ENCODE data around the gene BACH2.
"Not testable (repeated sequence)": the region's sequence is repeated elsewhere in the genome, so short reads cannot be mapped to it uniquely, and the experiment has no call there.

The BACH2 gene

DNA sequence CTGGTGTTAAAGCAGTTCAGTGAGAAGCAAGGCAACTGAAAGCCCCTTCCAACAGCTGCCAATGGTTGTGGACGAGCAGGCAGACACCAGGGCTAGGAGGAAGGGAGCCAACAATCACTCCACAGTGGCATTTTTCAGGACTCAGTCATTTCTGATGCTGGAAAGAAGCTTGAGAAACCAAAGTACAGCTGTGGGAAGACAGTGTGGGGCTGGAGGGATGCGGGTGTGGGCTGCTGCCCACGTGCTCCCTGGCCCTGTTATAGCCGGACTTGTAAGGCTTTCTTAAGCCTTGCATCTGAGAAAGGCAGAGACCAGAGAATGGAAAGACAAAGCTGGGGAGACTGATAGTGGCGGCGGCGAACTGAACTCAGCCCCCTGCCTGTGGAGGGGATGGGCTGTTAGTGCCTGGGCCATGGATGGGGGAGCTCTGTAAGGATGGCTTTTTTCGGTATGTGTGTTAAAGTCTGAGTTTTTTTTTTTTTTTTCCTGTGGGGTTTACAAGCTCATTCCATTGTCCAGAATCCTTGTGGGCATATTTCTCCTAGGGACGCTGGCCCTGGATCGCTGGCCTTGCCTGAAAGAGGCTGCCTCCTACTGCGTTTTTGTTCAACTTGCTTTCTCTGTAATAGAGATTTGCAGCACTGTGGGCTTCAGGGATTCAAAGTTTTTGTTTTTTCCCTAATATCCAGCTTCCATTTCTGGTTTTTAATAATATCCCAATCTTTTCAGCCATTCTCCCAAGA is 310.7 kb downstream of the BACH2 start:
- DNase-seq, result peak; percentile 87

DNA sequence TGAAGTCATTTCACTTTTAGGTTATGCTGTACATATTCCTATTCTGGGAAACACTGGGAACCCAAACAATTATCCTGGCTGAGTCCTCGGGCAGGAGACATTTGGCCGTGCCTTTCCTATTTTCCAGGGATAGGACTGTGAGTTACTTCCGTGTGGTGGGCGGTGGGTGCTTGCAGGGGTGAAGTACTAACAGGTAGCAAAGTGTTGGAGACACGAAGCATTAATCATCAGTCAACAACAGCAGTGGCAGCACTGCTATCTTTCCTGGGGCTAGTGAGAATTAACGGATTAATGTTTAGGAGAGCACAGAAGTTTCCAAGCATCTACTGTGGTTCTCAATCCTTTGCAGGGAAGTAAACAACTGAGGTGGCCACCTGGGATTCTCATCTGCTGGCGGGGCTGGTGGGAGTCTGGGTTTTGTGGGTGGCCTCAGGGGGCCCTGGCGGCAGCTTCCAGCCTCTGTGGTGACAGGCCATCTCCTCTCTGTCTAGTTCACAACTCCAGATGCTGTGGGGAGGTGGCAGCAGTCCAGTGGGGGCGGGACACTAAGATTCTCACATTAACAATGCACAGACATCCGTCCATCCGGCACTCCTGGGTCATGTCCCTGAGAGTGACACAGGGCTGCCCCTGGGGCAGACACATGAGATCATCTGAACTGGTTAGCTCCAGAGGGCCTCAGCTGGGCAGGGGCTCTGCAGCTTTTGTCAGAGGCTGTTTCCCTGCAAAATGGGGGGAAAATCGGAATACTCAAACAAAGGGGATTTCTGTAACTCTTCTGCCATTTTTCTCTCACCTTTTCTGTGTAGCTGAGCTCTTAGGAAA is 311.5 kb downstream of the BACH2 start:
- DNase-seq, result no peak

DNA sequence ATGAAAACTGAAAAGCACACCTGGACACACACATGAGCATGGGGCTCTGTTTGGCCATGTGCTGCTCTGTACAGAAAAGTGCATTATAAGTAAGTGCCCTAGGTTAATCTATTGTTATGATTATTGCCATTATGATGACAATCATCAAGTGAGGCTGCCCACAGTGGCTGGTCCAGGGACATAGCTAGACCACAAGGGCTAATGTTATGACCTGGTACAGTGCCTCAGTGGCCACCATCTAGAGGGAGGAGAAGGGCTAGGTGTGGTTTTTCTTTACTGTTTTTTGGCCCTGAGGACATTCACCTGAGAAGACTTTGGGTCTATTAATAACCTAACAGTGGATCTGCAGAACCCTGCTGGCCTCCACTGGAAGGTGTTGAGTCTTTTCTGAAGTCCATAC is 316.3 kb downstream of the BACH2 start:
- DNase-seq, result no peak

DNA sequence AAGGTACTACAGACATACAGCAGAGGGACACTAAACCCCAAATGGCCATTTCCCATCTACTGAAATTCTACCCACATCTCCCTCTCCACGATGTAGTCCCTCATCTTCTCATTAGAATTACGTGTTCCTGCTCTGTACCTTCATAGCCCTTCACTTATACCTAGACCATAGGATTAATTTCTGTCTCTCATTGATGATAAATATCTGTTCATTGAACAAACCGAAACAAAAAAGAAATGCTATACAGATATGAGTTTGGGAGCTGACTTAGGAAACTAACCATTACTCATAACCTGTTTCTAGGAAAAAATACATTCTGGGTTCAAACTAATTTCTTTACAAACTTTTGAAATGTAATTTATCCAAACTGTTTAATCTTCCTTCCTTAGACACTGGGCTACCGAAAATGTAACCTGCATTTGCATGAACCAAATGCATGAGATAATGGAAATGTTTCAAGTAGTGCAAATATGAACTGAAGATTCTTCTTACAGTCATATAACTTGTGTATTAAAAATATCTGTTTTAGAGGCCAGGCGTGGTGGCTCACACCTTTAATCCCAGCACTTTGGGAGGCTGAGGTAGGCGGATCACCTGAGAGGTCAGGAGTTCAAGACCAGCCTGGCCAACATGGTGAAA is 317.0 kb downstream of the BACH2 start:
- DNase-seq, result no peak

DNA sequence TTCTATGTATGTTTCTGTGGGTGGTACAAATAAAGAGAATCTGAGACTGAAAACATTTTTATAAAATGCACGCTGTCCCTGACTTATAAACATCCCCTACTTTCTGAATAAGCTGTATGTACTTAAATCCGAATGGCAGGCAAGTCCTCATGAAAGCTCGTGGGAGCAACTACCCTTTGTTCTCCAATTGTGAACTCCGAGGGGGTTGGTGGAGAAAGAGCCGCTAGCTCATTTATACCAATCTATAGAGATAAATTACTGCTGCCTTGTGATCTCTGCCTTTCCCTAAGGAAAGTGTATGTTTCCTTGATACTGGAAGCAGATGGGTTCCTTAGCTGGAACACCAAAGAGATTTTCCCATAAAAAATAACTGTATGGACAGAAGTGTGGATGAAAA is 317.9 kb downstream of the BACH2 start:
- peak; percentile 68 for DNase-seq

DNA sequence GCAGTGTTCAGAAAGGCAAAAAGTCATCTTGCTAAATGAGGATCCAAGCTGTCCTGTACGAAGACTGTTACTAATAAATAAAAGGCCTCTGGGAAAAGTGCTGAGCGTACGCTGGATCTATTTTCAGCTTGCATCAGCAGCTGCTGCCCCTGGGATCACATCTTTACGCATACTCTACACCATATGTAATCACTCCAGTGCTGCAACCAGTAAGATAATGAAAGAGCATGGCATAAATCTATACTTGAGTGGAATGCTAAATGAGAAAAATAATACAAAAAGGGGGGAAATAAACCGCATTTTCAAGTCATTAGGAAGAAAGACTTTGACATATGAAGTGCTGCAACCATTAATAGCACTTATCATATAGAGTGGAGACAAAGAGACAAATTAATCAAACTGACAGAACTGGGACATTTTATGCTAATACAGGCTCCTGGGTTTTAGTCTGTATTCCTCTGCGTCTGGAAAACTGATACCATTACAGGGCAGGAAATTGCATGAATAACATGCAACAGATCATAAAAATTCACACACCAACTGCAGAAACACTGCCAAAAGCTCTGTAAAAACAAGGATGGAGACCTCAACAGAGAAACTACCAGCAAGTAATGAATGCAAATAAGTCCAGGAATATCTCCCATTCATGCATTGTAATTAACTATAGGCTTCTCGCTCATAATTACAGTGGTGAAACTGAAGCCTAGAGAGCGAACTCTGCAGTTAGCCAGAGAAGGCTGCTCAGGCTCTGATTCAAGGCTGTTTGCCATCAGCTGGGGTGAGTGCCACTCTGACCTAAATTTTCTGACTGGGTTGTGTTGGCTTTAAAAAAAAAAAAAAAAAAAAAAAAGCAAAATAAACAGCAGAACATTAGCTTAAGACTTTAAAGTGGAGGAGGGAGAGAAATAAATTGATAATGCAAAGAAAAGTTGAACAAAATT is 318.6 kb downstream of the BACH2 start:
- DNase-seq, result peak; percentile 92

DNA sequence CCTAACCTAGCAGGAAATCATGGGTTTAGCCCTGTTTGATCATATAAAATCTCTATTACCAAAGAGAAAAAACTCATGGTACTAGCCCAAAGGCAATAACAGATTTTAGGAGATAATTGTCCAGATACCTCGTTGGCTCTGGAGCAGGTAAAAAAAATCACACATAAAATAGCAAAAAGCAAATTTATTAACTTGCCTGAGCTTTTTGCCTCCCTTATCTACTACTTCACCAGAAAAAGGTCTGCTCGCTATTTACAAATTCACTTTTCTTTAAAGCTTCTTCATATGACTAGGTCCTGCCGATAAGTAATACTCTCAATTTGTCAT is 320.0 kb downstream of the BACH2 start:
- DNase-seq, result no peak

DNA sequence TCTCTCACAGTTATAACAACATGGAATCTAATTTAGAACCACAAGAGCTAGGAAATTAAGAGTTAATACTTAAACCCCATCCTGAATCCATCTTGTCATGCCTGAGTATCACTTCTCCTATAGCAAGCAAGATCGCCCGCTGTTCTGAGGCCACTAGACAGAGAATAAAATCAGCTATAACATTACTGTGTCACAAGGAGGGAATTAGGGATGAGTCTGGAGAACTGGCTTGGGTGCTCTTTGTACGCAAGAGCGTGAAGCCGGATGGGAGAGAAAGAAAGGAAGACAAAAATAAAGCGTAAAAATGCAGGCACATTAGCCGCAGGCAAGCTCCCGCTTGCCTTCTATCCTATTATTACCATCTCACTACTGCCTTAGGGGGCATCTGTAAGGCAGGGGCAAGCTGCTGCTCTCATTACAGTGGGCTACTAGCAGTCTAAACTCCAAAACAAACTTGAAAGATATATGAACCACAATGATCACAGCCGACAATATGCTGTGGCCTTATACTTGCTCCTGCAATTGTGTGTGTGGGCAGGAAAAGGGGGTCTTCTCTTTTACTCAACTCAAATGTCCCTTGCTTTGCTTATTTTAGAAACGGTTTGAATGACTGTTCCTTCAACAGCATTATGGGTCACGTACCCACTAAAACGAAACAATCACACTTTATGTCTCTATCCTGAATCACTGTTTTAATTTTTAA is 320.5 kb downstream of the BACH2 start:
- DNase-seq, result peak; percentile 46

DNA sequence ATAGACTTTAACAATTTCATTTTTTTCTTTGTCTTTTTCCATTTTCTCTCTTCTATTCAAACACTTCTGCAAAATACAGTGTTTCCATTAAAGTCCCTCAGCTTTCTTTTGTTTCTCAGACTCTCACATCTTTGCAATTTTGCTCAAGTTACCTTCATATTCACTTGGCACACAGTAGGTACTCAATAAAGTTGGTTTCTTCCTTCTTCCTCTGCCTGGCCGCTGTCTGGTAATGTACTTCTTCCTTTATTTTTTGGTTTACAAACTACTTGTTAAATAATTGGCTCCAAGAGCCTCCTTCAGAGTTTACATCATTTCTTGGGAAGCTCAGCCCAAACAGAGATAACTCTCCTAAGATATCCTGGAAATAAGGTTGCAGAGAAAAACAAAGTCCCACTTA is 321.3 kb downstream of the BACH2 start:
- DNase-seq, result no peak

DNA sequence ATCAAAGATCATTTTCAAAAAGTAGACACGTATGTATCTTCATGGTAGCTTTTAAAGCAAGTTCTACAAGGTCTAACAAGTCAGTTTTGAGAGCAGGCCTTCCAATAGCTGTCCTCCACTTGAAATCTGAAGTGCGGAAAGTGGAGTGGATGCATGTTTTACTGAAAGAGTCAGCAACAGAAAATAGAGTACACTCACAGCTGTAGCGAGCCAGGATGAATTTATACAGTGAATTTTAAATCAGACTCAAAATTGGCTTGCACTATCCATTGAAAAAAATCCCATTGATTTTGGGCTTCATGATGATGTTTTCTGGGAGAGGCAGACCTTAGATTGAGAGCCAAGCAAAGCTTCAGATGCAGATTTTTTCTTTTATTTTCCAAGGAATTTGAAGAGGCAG is 321.8 kb downstream of the BACH2 start:
- no peak for DNase-seq

DNA sequence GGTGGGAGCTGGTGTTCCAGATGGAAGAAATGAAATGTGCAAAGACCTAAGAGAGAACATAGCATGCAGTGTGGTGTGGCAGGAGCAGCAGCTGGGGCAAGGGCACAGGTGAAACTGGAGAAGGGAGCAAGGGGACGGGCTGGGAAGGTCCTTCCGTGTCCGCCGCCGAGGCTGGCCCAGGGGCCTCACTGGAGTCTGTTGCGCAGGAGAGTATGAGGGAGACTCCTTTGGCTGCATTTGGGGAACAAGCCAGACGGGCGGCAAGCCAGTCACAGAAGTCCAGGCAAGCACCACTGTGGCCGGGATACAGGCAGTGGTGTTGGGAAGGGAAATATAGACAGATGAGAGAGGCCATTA is 324.6 kb downstream of the BACH2 start:
- DNase-seq, result no peak

DNA sequence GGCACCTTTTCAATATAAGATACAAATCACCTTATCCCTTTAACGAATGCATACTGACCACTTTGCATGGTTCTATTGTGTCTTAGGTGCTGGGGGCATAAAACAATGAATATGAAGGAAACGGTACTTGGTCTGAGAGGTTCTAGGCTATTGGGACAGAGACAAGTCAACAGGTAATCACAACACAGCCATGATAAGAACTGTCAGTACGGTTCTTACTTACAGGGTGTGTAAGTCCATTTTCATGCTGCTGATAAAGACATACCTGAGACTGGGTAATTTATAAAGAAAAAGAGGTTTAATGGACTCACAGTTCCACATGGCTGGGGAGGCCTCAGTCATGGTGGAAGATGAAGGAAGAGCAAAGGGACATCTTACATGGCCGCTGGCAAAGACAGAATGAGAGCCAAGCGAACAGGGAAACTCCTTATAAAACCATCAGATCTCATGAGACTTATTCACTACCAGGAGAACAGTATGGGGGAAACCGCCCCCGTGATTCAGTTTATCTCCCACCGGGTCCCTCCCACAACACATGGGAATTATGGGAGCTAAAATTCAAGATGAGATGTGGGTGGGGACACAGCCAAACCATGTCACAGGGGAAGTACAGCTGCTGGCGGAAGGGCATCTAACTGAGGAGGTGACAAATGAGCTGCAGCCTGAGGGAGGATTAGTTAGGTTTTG is 325.2 kb downstream of the BACH2 start:
- DNase-seq, result not testable (repeated sequence)

DNA sequence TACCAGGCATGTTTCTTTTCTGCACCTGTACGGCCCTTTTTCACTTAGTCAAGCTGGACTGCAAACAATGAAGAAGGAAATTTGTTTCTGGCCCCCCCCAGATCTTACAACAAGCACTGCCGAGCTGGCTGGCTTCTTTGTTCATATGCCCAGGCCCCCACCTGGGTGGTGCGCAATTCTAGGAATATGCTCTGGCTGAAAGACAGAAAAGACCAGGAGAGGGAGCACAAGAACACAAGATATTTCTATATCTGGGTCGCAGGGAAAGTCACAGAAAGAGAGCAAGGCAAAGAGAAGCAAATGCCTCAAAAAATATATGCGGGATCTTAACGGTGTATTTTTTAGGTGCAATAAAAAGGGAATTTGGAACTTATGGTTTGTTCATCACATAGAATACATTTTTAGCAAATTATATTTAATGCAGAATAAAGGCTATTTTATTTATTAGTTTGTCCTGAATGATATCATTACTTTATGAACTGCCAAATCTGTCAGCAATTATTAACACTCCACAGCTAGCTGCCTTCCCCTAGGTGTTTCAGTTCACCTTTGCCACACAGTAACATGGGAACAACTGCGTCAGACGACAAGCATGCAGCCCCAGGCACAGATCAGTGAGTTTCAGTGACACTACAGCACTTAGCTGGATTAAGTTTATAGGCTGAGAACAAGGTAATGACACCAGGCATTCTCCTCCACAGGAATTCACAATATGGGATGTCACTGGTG is 325.9 kb downstream of the BACH2 start:
- DNase-seq, result peak; percentile 86

DNA sequence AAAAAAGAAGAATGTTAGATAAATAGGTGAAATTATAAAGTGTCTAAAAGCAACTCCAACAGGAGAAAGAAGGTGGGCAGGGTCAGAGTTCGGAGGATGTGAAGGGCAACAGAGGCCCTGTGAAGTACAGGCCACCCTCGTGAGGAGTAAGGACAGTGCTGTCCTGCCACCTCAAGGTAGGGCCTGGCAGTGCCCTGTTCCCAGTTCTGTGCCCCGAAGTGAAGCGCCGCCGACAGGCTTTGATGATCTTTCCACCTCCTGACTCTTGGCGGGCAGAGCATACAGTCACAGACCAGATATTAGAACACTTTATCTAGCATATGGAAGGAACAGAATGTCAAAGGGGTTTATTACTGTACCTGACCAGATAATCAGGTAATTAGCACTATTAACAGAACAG is 326.6 kb downstream of the BACH2 start:
- DNase-seq, result no peak

DNA sequence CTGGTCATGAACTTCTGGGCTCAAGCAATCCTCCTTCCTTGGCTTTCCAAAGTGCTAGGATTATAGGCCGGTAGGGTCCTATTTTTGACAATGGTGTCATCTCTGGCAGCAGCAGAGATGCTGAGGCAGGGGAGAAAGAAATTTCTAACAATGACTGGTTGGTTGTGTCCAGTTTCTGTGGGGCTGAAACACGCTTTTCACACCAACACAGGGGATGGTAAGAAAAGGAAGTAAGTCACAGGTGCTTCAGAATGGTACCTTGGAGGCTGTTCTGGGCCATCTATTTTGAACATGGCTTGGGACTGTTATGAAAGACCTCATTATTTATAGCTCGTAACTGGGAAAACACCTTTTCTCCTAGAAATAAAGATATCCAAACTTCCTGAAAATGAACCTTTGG is 329.7 kb downstream of the BACH2 start:
- no peak for DNase-seq

DNA sequence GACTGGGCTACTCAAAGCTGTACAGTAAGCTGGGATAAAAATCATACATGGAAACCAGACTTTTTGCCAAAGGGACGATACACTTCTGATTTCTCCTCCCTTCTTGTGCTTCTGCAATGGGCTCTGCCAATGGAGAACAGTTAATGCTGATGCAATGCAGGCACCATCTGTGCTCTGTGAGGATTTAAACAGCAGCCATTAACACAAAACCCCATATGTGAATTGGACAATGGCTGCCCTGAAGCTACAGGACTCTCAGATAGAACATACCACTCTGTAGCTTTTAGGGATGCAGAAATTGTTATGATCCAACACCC is 330.5 kb downstream of the BACH2 start:
- DNase-seq, result peak; percentile 33

DNA sequence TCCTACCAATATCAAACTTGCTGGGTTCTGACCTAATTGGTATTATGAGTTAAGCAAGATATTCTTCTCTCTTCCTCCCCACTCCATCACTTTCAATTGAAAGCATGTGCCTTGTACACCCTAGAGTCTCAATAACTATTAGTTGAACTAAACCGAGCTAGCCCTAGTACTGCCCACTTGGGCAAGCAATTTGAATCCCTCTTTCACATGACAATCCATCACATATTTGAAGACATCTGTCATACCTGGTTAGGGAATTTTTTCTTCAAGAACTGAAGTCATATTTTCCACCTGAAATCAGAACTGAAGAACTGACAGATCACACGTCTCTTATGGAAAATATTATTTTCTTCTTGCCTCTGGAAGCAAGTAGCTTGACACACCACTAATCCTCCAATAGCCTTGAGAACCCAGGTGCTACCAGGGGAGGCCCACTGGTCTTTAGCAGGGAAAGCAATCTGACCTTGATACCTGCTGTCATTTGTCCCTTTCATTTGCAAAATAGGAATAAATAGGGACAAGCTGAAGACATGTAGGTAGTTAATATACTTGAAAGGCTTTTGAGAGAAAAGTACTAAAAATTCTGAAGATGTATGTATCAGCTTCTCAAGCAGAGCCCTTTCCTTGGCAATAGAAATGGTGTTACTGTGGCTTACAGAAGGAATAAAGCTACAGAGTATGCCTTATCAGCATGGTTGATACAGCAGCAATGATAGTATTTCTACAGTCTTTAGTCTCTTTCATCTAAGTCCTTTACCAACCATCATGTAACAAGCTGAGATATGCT is 331.0 kb downstream of the BACH2 start:
- no peak for DNase-seq

DNA sequence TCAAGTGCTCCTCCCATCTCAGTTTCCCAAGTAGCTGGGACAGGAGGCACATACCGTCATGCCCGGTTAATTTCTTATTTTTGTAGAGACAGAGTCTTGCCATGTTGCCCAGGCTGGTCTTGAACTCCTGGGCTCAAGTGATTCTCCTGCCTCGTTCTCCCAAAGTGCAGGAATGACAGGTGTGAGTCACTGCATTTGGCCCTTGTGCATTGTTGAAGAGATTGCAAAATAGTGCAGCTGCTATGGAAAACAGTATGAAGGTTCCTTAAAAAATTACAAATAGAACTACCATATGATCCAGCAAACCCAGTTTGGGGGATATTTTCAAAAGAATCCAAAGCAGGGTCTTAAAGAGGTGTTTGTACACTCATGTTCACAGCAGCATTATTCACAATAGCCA is 333.3 kb downstream of the BACH2 start:
- DNase-seq, result no peak

DNA sequence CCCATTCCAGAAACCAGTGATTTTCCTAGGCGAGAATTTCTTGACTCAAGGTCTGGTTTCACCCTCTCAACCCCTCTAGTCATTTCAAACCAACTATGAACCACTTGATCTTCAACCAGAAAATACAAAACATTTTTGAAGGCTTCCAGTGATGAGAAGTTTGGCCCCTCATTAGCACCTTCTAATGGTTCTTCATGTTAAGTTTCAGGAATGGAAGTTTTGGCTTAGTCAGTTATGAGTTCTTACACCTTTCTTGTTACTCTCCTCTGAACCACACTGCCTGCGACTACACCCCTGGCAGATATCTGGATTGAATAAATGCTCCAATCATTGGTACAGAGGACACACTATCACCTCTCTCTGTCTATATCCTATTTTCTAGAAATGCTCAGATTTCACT is 335.2 kb downstream of the BACH2 start:
- DNase-seq, result no peak

DNA sequence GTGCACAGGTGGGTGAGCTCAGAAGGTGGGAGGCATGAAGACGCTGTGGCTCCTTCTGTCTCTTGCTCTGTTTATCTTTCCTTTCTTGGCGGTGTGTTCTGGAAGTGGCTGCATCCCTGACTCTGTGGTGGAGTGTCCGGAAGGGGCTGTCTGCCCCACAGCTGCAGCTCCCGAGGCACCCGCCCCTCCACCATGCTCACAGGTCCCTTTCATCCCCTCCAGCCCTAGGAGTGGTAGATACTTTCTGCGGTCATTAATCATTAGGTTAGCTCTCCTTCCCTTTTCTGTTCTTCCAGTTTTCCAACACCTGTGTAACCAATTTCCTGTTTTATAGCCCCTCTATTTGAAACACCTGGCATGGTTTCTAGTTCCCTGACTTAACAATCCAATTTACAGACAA is 336.8 kb downstream of the BACH2 start:
- no peak for DNase-seq
